GM21619 (cell line): ENCODE data around the gene CD99L2.
"Not testable (repeated sequence)": the region's sequence is repeated elsewhere in the genome, so short reads cannot be mapped to it uniquely, and the experiment has no call there.

Experiments
- ATAC-seq: cut with Tn5 transposase; IDR thresholded peaks from one replicate; pipeline ENCODE4 v1.9.1; 2021; ENCODE audit not compliant: unreplicated experiment

CD99L2 gene

GRCh38 chrX:150857453-150857852, 41.0 kb downstream of the CD99L2 start:
- no peak for ATAC-seq

GRCh38 chrX:150856785-150857184, 41.7 kb downstream of the CD99L2 start:
- no peak for ATAC-seq

GRCh38 chrX:150856101-150856500, 42.4 kb downstream of the CD99L2 start:
- ATAC-seq = no peak

DNA sequence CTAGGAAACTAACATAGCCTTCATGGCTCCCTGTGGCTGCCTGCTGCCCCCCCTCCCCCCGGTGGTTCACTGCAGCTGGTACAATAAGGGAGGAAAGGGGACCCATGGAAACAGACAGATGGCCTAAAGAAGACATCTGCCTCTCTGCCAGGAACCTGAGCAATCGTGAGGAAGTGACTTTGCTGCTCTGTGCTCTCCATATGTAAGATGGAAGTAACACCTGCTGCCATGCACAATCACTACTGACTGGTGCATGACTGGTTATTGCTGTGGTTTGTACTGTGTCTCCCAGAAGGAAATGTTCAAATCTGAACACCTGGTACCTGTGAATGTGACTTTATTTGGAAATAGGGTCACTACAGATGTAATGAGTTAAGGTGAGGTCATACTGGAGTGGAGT, 43.6 kb downstream of the CD99L2 start:
- no peak for ATAC-seq

DNA sequence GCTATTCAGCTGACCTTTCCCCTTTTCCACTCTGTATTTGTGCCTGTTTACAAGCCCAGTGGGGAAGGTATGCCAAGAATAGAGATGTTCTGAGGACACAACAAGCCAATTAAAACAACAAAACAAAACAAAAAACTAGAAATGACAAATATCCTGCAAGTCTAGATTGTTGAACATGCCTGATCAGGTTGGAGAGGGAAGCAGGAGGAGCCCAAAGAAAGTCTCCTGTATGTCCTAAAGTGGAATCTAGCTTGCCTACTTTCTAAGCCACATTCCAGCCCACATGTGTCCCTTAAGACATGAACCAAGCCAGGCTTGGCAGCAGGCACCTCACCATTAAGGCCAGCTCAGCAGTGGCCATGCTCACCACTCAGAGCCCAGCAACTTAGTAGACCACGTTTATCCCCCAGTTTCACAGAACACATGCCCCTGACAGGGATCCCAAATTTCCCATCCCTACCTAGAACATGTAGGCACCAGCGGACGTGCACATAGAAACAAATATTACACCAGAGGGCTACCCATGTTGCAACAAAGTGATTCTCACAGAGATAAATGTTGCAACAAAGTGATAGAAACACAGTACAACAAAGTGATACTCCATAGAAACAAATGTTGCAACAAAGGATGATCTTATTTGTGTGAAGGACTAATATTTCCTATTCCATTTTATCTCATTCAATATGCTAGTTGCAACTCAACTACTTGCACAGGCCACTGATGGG, 48.3 kb downstream of the CD99L2 start:
- no peak for ATAC-seq

- ATAC-seq = peak; percentile 89
These were observed 49.0 kb downstream of the CD99L2 start for GRCh38 chrX:150849486-150849885.

GRCh38 chrX:150848914-150849365, 49.5 kb downstream of the CD99L2 start:
- peak; percentile 13 for ATAC-seq

GRCh38 chrX:150847088-150847487, 51.4 kb downstream of the CD99L2 start:
- no peak for ATAC-seq

GRCh38 chrX:150846130-150846529, 52.3 kb downstream of the CD99L2 start:
- ATAC-seq = no peak

- ATAC-seq = no peak
These were observed 53.4 kb downstream of the CD99L2 start for GRCh38 chrX:150845091-150845490.

- no peak for ATAC-seq
These were observed 54.5 kb downstream of the CD99L2 start for GRCh38 chrX:150844016-150844415.

DNA sequence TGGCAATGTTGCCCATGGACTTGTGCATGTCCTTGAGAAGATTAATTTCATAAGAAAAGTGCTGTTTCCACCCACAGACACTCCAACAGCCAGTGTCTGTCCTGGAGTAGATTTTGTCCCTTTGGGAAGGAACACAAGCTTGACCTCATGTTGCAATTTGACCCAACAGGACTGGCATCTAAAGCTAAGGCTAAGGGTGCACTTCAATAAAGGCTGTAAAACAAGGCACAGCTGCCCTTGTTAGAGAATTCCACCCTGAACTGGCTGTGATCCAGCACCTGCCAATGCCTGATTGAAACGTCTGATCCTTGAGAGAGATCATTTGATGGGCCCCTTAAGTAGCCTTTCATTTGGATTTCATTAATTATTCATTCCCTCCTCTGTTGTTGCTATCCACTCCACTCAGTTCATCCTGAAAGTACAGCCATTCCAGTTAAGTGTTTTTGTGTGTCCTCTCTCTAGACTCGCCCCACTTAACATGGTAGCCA, 56.2 kb downstream of the CD99L2 start:
- ATAC-seq = no peak

- ATAC-seq = no peak
These were observed 56.8 kb downstream of the CD99L2 start for GRCh38 chrX:150841456-150842197.

DNA sequence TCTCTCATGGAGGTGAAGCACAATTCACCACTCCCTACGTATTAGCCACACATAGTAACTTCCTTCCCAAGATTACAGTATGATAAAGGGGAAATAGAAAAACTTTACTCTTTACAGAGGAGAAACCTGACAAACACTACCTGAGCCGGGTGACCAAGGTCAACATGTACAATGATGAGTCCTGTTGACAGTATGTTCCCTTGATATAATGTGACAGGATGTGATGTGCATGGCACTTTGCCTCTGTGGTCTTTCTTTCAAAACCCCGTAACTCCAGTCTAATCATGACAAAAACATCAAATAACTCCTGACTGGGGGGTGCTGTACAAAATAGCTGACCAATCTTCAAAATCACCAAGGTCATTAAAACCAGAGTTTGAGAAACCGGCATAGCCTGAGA, 60.6 kb downstream of the CD99L2 start:
- ATAC-seq = no peak

DNA sequence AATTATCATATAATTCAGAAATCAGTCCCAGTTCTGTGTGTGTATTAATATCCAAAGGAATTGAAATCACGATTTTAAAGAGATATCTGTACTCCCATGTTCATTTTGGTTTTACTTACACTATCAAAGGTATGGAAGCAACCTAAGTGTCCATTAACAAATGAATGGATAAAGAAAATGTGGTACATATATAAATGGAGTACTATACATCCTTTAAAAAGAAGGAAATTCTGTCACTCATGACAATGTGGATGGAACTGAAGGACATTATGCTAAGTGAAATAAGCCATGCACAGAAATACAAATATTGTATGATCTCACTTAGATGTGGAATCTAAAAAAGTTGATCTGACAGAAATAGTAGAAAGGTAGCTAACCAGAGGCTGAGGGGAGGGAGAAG, 63.8 kb downstream of the CD99L2 start:
- no peak for ATAC-seq

GRCh38 chrX:150833454-150834056, 64.9 kb downstream of the CD99L2 start:
- ATAC-seq = no peak

DNA sequence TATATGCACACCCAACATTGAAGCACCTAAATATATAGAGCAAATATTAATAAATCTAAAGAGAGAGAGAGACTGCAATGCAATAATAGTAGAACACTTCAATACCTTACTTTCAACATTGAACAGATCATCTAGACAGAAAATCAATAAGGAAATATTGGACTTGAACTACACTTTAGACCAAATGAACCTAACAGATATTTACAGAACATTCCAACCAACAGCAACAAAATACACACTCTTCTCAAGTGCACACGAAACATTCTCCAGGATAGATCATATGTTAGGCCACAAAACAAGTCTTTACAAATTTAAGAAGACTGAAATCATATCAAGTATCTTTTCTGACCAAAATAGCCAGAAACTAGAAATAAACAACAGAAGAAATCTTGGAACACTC, 66.6 kb downstream of the CD99L2 start:
- no peak for ATAC-seq

GRCh38 chrX:150828785-150829184, 69.7 kb downstream of the CD99L2 start:
- ATAC-seq = no peak

DNA sequence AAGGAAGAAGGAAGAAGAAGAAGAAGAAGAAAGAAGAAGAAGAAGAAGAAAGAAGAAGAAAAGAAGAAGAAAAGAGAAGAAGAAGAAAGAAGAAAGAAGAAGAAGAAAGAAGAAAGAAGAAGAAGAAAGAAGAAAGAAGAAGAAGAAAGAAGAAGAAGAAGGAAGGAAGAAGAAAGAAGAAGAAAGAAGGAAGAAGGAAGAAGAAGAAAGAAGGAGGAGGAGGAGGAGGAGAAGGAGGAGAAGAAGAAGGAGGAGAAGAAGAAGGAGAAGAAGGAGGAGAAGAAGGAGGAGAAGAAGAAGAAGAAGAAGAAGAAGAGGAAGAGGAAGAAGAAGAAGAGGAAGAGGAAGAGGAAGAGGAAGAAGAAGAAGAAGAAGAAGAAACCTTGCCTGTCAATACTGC, 74.1 kb downstream of the CD99L2 start:
- not testable (repeated sequence) for ATAC-seq

GRCh38 chrX:150823826-150824225, 74.6 kb downstream of the CD99L2 start:
- not testable (repeated sequence) for ATAC-seq

- ATAC-seq = no peak
These were observed 76.5 kb downstream of the CD99L2 start for GRCh38 chrX:150821971-150822370.

GRCh38 chrX:150813922-150814321, 84.5 kb downstream of the CD99L2 start:
- ATAC-seq = no peak
